ENCODE data around the gene SCARB2. TPM values are rescaled to one million over a fixed set of nuclear protein-coding genes. Genes with fewer than 3 reads are reported as not detected.

The SCARB2 gene
- total RNA-seq, 2 experiments from 2014 or later, result 3.3 to 4.6 TPM

Other genes with a start within 250 kb of the SCARB2 start
- 10 to 100 TPM; 49.1 to 56.6 TPM for gene SDAD1, start 222.9 kb downstream of the SCARB2 start, total RNA-seq
- under 1 TPM; 0.23 to 0.33 TPM for gene CXCL9, start 206.3 kb downstream of the SCARB2 start, total RNA-seq
- 1 to 10 TPM; 1.0 to 1.1 TPM for gene CXCL10, start 190.3 kb downstream of the SCARB2 start, total RNA-seq
- gene CXCL11, start 177.8 kb downstream of the SCARB2 start, total RNA-seq, result under 1 TPM in 1 of 2 experiments, not detected in 1; 0.14 TPM
- not detected for gene ART3, start 139.1 kb downstream of the SCARB2 start, total RNA-seq
- gene NUP54, start 65.4 kb downstream of the SCARB2 start, total RNA-seq, result 10 to 100 TPM; 58.2 to 67.3 TPM
- gene FAM47E, start 37.9 kb upstream of the SCARB2 start, total RNA-seq, result not detected
- gene STBD1, start 92.9 kb upstream of the SCARB2 start, total RNA-seq, result under 1 TPM; 0.09 to 0.14 TPM
- gene CCDC158, start 207.3 kb upstream of the SCARB2 start, total RNA-seq, result not detected
- under 1 TPM in 1 of 2 experiments, not detected in 1; 0.04 TPM for gene SHROOM3, start 221.4 kb upstream of the SCARB2 start, total RNA-seq